ENCODE measurements around the gene FBXO47.

FBXO47 gene

DNA sequence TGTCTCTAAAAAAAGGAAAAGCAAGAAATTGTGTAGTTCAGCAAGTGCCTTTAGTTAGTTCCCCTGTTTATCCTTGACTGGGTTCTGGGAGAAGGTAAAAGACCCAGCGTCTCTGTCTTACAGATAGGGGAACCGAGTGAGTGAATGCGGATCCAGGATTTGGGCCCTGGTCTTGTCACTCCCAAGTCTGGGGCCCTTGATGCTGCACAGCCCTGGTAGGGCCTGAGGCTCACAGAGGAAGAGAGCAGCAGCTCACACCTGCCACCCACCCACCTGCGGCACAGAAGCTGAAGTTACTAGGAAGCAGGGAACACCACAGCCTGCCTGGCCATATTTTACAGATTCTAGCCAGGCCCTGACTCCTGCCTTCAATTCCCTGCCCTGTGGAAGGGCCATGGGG is 75.1 kb downstream of the FBXO47 start:
- Histone ChIP-seq H3K27ac (ENCODE audit: low read depth, low read length) (no peak overlapping the region), H3K79me2 (ENCODE audit: control insufficient read depth, insufficient read depth, low read length, unreplicated experiment) (peaks cover 68% of the 10 kb centered on the region), H3K4me1 (ENCODE audit: control insufficient read depth, insufficient read depth, low read length, unreplicated experiment) (peaks cover 15% of the 10 kb centered on the region), H3K36me3 (ENCODE audit: insufficient read depth, low read length) (peaks cover 24% of the 10 kb centered on the region; the same call in 1 of the 2 replicates), H3K4me3 (ENCODE audit: low read depth, low read length) (no peak overlapping the region), H3K27me3 (ENCODE audit: insufficient read depth, low read length) (no peaks in the 10 kb centered on the region), H2AFZ (ENCODE audit: low read length, unreplicated experiment) (no peak overlapping the region)

DNA sequence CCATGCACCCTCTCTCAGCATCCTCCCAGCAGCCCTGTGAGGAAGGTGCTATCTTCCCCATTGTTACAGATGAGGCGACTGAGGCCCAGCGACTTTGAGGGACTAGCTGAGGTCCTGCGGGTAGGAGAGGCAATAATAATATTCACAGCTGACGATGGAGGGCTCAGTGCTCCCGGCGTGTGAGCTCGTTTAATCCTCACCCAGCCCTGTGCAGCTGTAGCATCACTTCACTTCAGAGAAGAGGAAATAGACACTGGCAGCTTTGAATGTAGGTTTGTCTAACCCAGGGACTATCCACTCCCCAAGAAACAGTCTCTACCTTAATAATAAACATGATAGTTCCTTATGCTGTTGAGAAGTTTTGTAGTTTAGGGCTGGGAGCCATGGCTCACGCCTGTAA is 75.8 kb downstream of the FBXO47 start:
- H3K27ac ChIP-seq (ENCODE audit: low read depth, low read length), result no peak overlapping the region
- H3K4me1 ChIP-seq (ENCODE audit: control insufficient read depth, insufficient read depth, low read length, unreplicated experiment), result peaks cover 11% of the 10 kb centered on the region
- H3K4me3 ChIP-seq (ENCODE audit: low read depth, low read length), result no peak overlapping the region
- no peaks in the 10 kb centered on the region for H3K27me3 ChIP-seq (ENCODE audit: insufficient read depth, low read length)
- H3K79me2 ChIP-seq (ENCODE audit: control insufficient read depth, insufficient read depth, low read length, unreplicated experiment), result peaks cover 72% of the 10 kb centered on the region
- H3K36me3 ChIP-seq (ENCODE audit: insufficient read depth, low read length), result peaks cover 19% of the 10 kb centered on the region; the same call in 1 of the 2 replicates
- H2AFZ ChIP-seq (ENCODE audit: low read length, unreplicated experiment), result no peak overlapping the region

DNA sequence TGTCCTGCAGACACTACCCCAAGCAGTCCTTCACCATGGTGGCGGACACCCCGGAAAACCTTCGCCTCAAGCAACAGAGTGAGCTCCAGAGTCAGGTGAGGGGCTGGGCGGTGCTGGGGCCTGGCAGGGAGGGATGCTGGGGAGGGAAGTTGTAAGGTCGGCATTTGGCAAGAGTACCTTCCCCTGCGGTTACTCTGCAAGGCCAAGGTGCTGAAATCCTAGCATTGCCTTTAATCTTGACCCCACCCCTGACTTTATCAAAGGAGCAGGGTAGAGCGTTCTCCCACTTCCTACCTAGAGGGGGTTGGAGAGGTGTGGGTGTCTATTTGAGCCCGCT is 76.8 kb downstream of the FBXO47 start:
- peaks cover 14% of the 10 kb centered on the region; the same call in 1 of the 2 replicates for H3K36me3 ChIP-seq (ENCODE audit: insufficient read depth, low read length)
- no peaks in the 10 kb centered on the region for H3K27me3 ChIP-seq (ENCODE audit: insufficient read depth, low read length)
- no peak overlapping the region for H3K4me3 ChIP-seq (ENCODE audit: low read depth, low read length)
- H2AFZ ChIP-seq (ENCODE audit: low read length, unreplicated experiment), result no peak overlapping the region
- no peak overlapping the region for H3K27ac ChIP-seq (ENCODE audit: low read depth, low read length)
- H3K4me1 ChIP-seq (ENCODE audit: control insufficient read depth, insufficient read depth, low read length, unreplicated experiment), result peaks cover 9% of the 10 kb centered on the region
- H3K79me2 ChIP-seq (ENCODE audit: control insufficient read depth, insufficient read depth, low read length, unreplicated experiment), result peaks cover 73% of the 10 kb centered on the region

DNA sequence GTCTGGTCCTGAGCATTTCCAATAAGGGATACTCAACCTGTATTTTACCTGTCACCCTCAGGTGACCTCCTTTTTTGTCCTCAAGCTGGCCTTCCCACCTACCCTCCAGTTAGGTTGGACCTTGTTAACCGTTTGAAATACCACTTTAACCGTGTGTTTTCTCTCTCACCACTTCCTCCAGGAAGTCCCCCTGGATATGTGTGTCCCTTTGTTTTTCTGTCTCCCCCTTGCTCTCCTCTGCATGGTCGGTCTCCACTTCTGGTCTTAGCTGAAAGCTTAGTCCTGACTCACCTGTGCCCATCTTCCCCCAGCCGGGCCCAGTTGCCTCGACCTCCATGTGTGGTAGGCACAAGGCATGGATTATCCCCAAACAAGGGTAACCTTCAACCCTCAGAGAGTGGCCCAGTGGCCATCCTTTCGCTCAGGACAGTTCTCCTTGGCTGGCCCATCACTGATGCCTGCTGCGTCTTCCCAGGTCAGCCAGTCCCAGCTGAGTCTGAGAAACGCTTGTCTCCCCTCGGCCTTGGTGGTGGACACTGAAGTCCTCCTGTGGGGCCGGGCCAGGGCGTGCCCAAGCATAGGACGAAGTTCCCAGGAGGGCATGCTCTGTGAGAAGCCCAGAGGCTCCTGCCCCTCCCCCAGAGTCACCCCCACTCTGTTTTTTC is 77.3 kb downstream of the FBXO47 start:
- Histone ChIP-seq H3K27me3 (ENCODE audit: insufficient read depth, low read length) (no peaks in the 10 kb centered on the region), H3K27ac (ENCODE audit: low read depth, low read length) (no peak overlapping the region), H3K4me1 (ENCODE audit: control insufficient read depth, insufficient read depth, low read length, unreplicated experiment) (peaks cover 14% of the 10 kb centered on the region), H3K36me3 (ENCODE audit: insufficient read depth, low read length) (peaks cover 16% of the 10 kb centered on the region; the same call in 1 of the 2 replicates), H3K79me2 (ENCODE audit: control insufficient read depth, insufficient read depth, low read length, unreplicated experiment) (peaks cover 77% of the 10 kb centered on the region), H3K4me3 (ENCODE audit: low read depth, low read length) (no peak overlapping the region), H2AFZ (ENCODE audit: low read length, unreplicated experiment) (no peak overlapping the region)

DNA sequence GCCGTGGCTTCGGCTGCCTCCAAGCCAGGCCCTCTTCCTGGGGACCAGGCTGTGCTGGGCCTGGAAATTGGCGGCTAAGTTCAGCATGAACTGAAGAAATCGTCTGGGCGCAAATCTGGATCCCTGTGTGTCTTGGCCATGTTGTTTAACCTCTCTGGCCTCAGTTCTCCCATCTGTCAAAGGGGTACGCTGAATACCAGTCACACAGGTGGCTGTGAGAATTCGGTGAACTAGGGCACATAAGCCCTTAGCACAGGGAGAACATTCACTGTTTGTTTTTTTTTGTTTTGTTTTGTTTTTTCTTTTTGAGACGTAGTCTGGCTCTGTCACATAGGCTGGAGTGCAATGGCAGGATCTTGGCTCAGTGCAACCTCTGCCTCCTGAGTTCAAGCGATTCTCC is 78.4 kb downstream of the FBXO47 start:
- no peak overlapping the region for H2AFZ ChIP-seq (ENCODE audit: low read length, unreplicated experiment)
- H3K4me1 ChIP-seq (ENCODE audit: control insufficient read depth, insufficient read depth, low read length, unreplicated experiment), result peaks cover 20% of the 10 kb centered on the region
- peaks cover 19% of the 10 kb centered on the region for H3K36me3 ChIP-seq (ENCODE audit: insufficient read depth, low read length)
- H3K4me3 ChIP-seq (ENCODE audit: low read depth, low read length), result no peak overlapping the region
- no peak overlapping the region for H3K27ac ChIP-seq (ENCODE audit: low read depth, low read length)
- H3K79me2 ChIP-seq (ENCODE audit: control insufficient read depth, insufficient read depth, low read length, unreplicated experiment), result peaks cover 83% of the 10 kb centered on the region
- H3K27me3 ChIP-seq (ENCODE audit: insufficient read depth, low read length), result no peaks in the 10 kb centered on the region

DNA sequence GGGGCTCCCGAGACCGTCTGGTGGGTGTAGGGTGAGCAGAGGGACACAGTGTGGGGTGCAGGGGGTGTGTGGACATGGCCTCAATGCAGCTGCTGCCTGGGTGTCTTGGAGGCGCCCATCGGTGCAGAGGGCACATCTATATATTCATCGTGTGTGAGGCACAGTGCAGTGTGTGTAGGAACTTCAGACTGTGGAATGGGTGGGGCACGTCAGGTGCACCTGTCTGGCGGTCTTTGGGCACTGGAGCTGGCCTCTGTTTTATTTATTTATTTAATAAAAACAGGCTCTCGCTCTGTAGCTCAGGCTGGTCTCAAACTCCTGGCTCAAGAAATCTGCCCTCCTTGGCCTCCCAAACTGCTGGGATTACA is 80.6 kb downstream of the FBXO47 start:
- Histone ChIP-seq H3K36me3 (ENCODE audit: insufficient read depth, low read length) (peaks cover 15% of the 10 kb centered on the region), H3K27ac (ENCODE audit: low read depth, low read length) (no peak overlapping the region), H3K79me2 (ENCODE audit: control insufficient read depth, insufficient read depth, low read length, unreplicated experiment) (peaks cover 89% of the 10 kb centered on the region)

More for the DNA sequence above, 80.6 kb downstream of the FBXO47 start:
- Histone ChIP-seq H2AFZ (ENCODE audit: low read length, unreplicated experiment) (no peak overlapping the region), H3K4me3 (ENCODE audit: low read depth, low read length) (no peak overlapping the region), H3K27me3 (ENCODE audit: insufficient read depth, low read length) (no peaks in the 10 kb centered on the region), H3K4me1 (ENCODE audit: control insufficient read depth, insufficient read depth, low read length, unreplicated experiment) (peaks cover 42% of the 10 kb centered on the region)
